ENCODE data around the gene PLEKHA6. TPM values are rescaled to one million over a fixed set of nuclear protein-coding genes. Genes with fewer than 3 reads are reported as not detected.

Gene PLEKHA6
- total RNA-seq, 4 donors from 2014 or later = 5.9 to 13.6 (median 8.4) TPM

DNA sequence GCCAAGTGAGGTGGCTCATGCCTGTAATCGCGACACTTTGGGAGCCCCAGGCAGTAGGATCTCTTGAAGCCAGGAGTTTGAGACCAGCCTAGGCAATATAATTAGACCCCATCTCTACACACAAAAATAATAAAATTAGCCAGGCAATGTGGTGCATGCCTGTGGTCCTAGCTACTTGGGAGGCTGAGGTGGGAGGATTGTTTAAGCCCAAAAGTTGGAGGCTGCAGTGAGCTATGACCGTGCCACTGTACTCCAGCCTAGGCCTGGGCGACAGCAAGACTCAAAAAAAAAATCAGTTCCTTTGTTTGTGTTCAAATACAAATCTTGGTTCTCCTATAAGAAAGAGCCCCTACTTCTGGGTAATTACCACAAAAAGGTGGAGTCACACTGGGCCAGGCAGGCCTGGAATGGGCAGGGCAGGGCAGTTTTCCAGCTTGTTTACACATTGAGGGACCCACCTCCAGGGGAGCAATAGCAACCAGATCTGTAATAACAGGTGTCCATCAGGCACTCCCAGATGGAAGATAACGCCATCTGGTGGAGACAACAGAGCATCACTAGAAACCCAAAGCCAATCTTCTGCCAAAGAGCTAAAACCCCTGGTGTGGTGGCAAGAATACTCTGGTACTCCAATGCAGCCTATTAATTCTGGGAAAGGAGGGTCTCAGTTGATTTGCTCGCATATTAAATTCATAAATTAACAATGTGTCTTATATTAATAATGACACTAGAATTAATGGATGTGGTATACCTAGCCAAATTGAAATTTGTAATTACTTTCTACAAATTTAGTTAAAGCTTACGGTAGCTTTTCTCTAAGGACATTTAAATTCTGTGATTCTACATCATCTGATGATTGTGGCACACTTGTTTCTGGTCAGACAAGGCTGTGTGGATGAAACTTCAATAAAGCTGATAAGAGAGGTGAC is 38.7 kb upstream of the PLEKHA6 start:
- Histone ChIP-seq H3K27me3 (no peaks in the 10 kb centered on the region), H3K27ac (no peak overlapping the region), H3K9me3 (no peaks in the 10 kb centered on the region), H3K36me3 (no peaks in the 10 kb centered on the region), H3K4me1 (no peaks in the 10 kb centered on the region), H3K4me3 (no peak overlapping the region)
- DNase-seq = no peak
- no peak for TF ChIP-seq POLR2A (IDR thresholded peaks at IDR 0.05)
- peak; percentile 49 to 73 (median 60) for TF ChIP-seq CTCF (IDR thresholded peaks at IDR 0.05)
- intact Hi-C loops (cut with DNase I; ENCODE audit: low total_unique reads) = no loop called here

- TF ChIP-seq POLR2A (IDR thresholded peaks at IDR 0.05) = no peak
- TF ChIP-seq CTCF (IDR thresholded peaks at IDR 0.05) = no peak
- Histone ChIP-seq H3K9me3 (no peaks in the 10 kb centered on the region), H3K36me3 (no peaks in the 10 kb centered on the region), H3K27me3 (no peaks in the 10 kb centered on the region), H3K27ac (no peak overlapping the region), H3K4me3 (no peak overlapping the region), H3K4me1 (no peaks in the 10 kb centered on the region)
- no peak for DNase-seq
- intact Hi-C loops (cut with DNase I; ENCODE audit: low total_unique reads) = no loop called here
These were observed 36.4 kb upstream of the PLEKHA6 start for GRCh38 chr1:204396015-204396583.

DNA sequence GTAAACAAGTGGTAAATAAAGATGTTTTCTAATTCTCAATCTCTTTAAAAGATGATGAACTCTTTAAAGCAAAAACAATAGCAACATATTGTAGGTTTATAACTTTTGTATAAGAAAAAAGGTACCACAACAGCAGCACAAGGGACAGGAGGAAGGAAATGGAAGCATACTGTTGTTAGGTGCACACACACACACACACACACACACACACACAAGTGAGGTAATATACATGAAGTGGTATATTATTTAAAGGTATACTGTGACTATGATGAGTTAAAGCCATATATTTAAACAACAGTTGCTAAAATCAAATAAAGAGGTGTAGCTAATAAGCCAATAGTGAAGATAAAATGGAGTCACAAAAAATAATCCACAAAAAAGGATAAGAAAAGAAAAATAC is 31.9 kb upstream of the PLEKHA6 start:
- intact Hi-C loops (cut with DNase I; ENCODE audit: low total_unique reads) = no loop called here
- H3K27me3 ChIP-seq = no peaks in the 10 kb centered on the region
- H3K4me3 ChIP-seq = no peak overlapping the region
- H3K27ac ChIP-seq = no peak overlapping the region
- H3K36me3 ChIP-seq = no peaks in the 10 kb centered on the region
- no peaks in the 10 kb centered on the region for H3K9me3 ChIP-seq
- no peaks in the 10 kb centered on the region for H3K4me1 ChIP-seq
- no peak for DNase-seq
- TF ChIP-seq CTCF (IDR thresholded peaks at IDR 0.05) = no peak
- no peak for TF ChIP-seq POLR2A (IDR thresholded peaks at IDR 0.05)

DNA sequence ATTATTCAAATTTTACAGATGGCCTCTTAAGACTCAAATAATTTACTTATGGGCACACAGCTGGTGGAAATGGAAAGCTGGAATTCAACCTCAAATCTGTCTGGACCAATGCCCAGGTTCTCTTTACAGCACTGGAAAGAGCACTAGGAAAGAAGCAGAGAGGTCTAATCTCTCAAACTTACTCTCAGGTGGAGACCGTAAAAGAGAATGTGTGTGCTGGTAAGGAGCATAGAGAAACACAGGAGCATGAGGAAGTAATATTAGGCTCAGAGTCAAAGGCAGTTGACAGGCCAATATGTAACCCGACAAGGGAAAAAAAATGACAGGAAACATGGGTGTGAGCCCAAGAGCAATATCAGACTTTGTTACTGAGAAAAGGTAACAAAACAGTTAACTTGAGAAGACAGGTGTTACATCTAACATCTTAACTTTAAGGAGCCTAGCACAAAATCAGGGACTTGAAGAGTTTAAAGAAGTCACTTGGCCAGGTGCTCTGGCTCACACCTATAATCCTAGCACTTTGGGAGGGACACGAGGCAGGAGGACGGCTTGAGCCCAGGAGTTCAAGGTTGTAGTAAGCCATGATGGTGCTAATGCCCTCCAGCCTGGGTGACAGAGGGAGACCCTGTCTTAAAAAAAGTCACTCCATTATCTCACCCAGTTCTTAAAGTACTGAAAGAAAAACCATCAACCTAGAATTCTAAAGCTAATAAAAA is 31.2 kb upstream of the PLEKHA6 start:
- no peaks in the 10 kb centered on the region for H3K36me3 ChIP-seq
- TF ChIP-seq CTCF (IDR thresholded peaks at IDR 0.05) = no peak
- no peak for TF ChIP-seq POLR2A (IDR thresholded peaks at IDR 0.05)
- H3K27me3 ChIP-seq = no peaks in the 10 kb centered on the region
- no peak for DNase-seq
- no peaks in the 10 kb centered on the region for H3K4me1 ChIP-seq
- intact Hi-C loops (cut with DNase I; ENCODE audit: low total_unique reads) = no loop called here
- H3K27ac ChIP-seq = no peak overlapping the region
- no peak overlapping the region for H3K4me3 ChIP-seq
- no peaks in the 10 kb centered on the region for H3K9me3 ChIP-seq

- intact Hi-C loops (cut with DNase I; ENCODE audit: low total_unique reads) = no loop called here
- TF ChIP-seq POLR2A (IDR thresholded peaks at IDR 0.05) (no peak), CTCF (IDR thresholded peaks at IDR 0.05) (no peak)
- Histone ChIP-seq H3K27me3 (no peaks in the 10 kb centered on the region), H3K4me1 (no peaks in the 10 kb centered on the region), H3K9me3 (no peaks in the 10 kb centered on the region), H3K4me3 (no peak overlapping the region), H3K27ac (no peak overlapping the region), H3K36me3 (no peaks in the 10 kb centered on the region)
- DNase-seq = no peak
These were observed 26.0 kb upstream of the PLEKHA6 start for GRCh38 chr1:204385727-204386126.
